Stimulated activated CD4-positive, alpha-beta T cell treated with anti-CD3 and anti-CD28 coated beads, Interleukin-12 subunit alpha, Interleukin-12 subunit beta, amount 100 ng/mL, for 4 hours (primary cell): ENCODE measurements around the gene CENPB.

Source experiments
- DNase-seq: peaks from one replicate; pipeline ENCODE4 v3.0.0-alpha.2; 2020

CENPB gene

GRCh38 chr20:3765171-3765882 lies 21.2 kb downstream of the CENPB start:
- no peak for DNase-seq

- no peak for DNase-seq
These were observed 21.9 kb downstream of the CENPB start for GRCh38 chr20:3764659-3765058.

GRCh38 chr20:3763671-3764601 lies 22.6 kb downstream of the CENPB start:
- DNase-seq: no peak

- no peak for DNase-seq
These were observed 25.7 kb downstream of the CENPB start for GRCh38 chr20:3760655-3761348.

GRCh38 chr20:3759884-3760283 lies 26.7 kb downstream of the CENPB start:
- no peak for DNase-seq

- DNase-seq: no peak
These were observed 27.2 kb downstream of the CENPB start for GRCh38 chr20:3759316-3759823.

GRCh38 chr20:3758566-3758965 lies 28.0 kb downstream of the CENPB start:
- no peak for DNase-seq

GRCh38 chr20:3757268-3757667 lies 29.3 kb downstream of the CENPB start:
- DNase-seq: no peak

- DNase-seq: no peak
These were observed 30.6 kb downstream of the CENPB start for GRCh38 chr20:3755814-3756480.

- DNase-seq: no peak
These were observed 31.3 kb downstream of the CENPB start for GRCh38 chr20:3755269-3755668.

- DNase-seq: no peak
These were observed 32.3 kb downstream of the CENPB start for GRCh38 chr20:3754276-3754630.

GRCh38 chr20:3753501-3754275 lies 32.9 kb downstream of the CENPB start:
- no peak for DNase-seq

GRCh38 chr20:3753098-3753497 lies 33.4 kb downstream of the CENPB start:
- peak; percentile 45 for DNase-seq

- no peak for DNase-seq
These were observed 34.2 kb downstream of the CENPB start for GRCh38 chr20:3752386-3752759.

GRCh38 chr20:3751675-3752385 lies 34.7 kb downstream of the CENPB start:
- DNase-seq: peak; percentile 41

- DNase-seq: no peak
These were observed 35.2 kb downstream of the CENPB start for GRCh38 chr20:3751305-3751674.

GRCh38 chr20:3749689-3750531 lies 36.6 kb downstream of the CENPB start:
- DNase-seq: no peak

- no peak for DNase-seq
These were observed 37.4 kb downstream of the CENPB start for GRCh38 chr20:3749087-3749688.

GRCh38 chr20:3748073-3748472 lies 38.5 kb downstream of the CENPB start:
- no peak for DNase-seq

- DNase-seq: no peak
These were observed 39.1 kb downstream of the CENPB start for GRCh38 chr20:3747471-3747870.
